Brain microvascular endothelial cell (primary cell): ENCODE data around the gene FLAD1.
A peak's percentile ranks its signal among the peaks of the same experiment; 100 is the strongest.
"Not testable (repeated sequence)": the region's sequence is repeated elsewhere in the genome, so short reads cannot be mapped to it uniquely, and the experiment has no call there.

ENCODE experiments used
- DNase-seq: peaks from one replicate; pipeline ENCODE4 v3.0.0-alpha.2; 2020
- H3K27ac ChIP-seq: fragments of 250-450 bp; sonication (Bioruptor Pico); 2 replicates; pipeline ENCODE4 v1.5.1; 2020; ENCODE audit warnings: mild to moderate bottlenecking, moderate library complexity
- H3K27me3 ChIP-seq: fragments of 250-450 bp; sonication (Bioruptor Pico); replicated peaks from 2 replicates; pipeline ENCODE4 v1.5.1; 2020; ENCODE audit warnings: mild to moderate bottlenecking
- H3K36me3 ChIP-seq: fragments of 250-450 bp; sonication (Bioruptor Pico); replicated peaks from 2 replicates; pipeline ENCODE4 v1.5.1; 2020; ENCODE audit warnings: mild to moderate bottlenecking
- H3K4me3 ChIP-seq: 2 replicates; pipeline ENCODE4 v1.5.1; 2011; ENCODE audit warnings: low read depth, mild to moderate bottlenecking, control low read depth, low read length, moderate library complexity
- CTCF ChIP-seq: IDR thresholded peaks from 2 replicates; pipeline ENCODE4 v1.5.1; 2011; ENCODE audit warnings: low read depth, mild to moderate bottlenecking, moderate library complexity, low read length, control low read depth, inconsistent platforms; ENCODE audit errors: missing control alignments
- in situ Hi-C: cut with HindIII; loops from 2 replicates; pipeline ENCODE4 v1.10.0; 2017; ENCODE audit warnings: low sequenced_read_pairs, low pct_ligation_motif_present

The FLAD1 gene

DNA sequence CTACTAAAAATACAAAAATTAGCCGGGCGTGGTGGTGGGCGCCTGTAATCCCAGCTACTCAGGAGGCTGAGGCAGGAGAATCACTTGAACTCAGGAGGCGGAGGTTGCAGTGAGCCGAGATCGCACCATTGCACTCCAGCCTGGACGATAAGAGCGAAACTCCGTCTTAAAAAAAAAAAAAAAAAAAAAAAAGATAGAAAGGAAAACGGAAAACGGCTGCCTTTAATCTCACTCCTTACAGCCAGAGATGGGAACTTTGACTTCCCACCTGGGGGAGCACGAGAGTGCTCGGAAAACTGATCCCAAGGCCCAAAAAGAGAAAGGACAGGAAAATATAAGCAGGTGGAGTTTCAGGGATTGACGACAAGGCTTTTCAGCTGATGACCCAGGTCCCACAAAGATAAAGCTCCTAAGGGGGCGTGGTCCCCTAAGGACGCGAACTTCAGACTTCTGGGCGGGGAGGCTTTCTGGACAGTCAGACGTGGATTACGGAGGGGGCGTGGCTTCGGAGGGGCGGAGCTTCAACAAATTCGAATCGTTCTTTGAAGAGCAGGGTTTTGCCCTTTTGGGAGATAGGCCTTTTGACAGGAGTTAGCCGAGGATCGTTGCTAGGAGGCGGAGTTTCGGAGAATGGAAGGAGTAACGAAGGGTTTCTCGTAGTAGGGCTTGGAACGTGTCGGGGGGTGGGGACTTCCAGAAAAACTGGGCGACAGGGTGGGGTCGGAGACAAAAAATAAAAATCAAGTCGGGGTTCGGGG is 9.6 kb upstream of the FLAD1 start:
- peak; percentile 98 for DNase-seq
- peak overlapping the region; percentile 78 for H3K4me3 ChIP-seq
- H3K27me3 ChIP-seq = no peaks in the 10 kb centered on the region
- H3K27ac ChIP-seq = peak overlapping the region; percentile 96
- no peaks in the 10 kb centered on the region for H3K36me3 ChIP-seq
- in situ Hi-C loops = no loop called here
- peak; percentile 37 for TF ChIP-seq CTCF

GRCh38 chr1:154974102-154974807 is 8.9 kb upstream of the FLAD1 start, which contains the start of gene CKS1B:
CKS1B (plus strand) TSS chr1:154974681; CDS start chr1:154974746, 65 bp downstream.
- in situ Hi-C loops = no loop called here
- peak within 1 kb of the TSS; percentile 78 for H3K4me3 ChIP-seq
- H3K36me3 ChIP-seq = no peaks in the 10 kb centered on the region
- DNase-seq = peak; percentile 100
- H3K27ac ChIP-seq = peak within 1 kb of the TSS; percentile 96
- H3K27me3 ChIP-seq = no peaks in the 10 kb centered on the region
- no peak for TF ChIP-seq CTCF

DNA sequence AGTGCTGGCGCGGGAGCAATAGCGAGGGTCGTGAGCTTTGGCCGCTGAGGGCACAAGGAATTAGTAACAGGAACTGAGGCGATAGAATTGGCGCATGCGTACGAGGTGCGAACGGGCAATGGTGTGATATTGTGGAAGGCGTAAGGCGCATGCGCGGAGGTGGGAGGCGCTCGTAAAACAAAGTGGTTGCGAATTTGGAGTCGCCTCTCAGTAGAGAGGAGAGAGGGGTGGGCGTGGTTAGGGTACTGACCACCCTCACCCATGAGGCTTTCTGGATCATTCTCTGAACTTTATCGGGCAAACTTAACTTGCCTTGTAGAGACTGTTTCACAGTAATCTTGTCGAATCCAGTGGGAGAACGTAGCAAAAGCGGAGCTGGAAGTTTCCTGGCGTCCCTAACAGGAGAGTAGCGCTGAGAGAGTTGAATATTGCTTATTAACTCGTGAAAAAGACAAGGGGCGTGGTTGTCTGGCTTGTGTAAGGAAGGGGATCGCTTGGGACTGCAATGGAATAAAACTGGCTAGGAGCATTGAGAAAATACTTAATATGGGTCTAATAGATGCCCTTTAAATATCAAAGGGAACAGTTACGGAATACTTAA is 8.2 kb upstream of the FLAD1 start:
- in situ Hi-C loops = no loop called here
- DNase-seq = peak; percentile 93
- Histone ChIP-seq H3K36me3 (no peaks in the 10 kb centered on the region), H3K27me3 (no peaks in the 10 kb centered on the region), H3K27ac (peak overlapping the region; percentile 75), H3K4me3 (peak overlapping the region; percentile 78)
- no peak for TF ChIP-seq CTCF

DNA sequence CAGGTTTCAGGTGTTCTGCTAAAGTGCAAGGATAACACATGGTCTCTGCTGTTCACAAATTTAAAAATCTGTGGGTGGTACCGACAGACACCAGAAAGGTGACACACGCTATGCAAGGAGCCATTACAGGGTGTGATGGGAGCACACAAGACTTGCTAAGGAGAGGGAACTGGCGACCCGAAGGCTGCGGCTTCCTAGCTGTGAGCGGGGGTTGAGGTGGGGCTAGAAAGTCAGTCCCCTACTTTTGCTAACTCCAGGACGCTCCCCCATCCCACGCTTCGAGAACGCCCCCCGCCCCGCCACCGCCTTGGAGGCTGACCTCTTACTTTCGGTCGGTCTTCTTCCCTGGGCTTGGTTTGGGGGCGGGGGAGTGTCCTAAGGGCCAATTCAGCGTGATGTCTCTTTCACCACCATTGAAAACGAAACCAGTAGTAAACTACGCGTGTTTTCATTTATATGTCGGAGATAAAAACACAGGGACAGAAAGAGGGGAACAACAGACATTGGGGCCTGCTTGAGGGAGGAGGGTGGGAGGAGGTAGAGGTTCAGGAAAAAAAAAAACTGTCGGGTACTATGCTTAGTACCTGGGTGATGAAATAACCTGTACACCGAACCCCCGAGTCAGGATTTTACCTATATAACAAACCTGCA is 7.6 kb upstream of the FLAD1 start:
- in situ Hi-C loops = no loop called here
- Histone ChIP-seq H3K27ac (peak overlapping the region; percentile 75), H3K36me3 (no peaks in the 10 kb centered on the region), H3K27me3 (no peaks in the 10 kb centered on the region), H3K4me3 (peak overlapping the region; percentile 78)
- no peak for TF ChIP-seq CTCF
- peak; percentile 61 for DNase-seq

DNA sequence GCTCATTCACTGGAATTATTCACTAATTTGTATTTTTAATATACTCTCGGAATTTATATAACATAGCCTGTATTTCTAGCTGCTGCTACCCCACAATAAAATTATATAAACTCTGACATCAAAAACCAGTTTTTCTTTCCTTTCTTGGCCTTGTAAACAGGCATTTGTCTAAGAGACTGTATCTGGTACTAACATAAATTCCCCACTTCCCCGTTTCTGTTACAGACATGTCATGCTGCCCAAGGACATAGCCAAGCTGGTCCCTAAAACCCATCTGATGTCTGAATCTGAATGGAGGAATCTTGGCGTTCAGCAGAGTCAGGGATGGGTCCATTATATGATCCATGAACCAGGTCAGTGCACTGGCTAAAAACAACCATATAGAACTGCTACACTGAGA is 5.4 kb upstream of the FLAD1 start:
- not testable (repeated sequence) for H3K36me3 ChIP-seq

DNA sequence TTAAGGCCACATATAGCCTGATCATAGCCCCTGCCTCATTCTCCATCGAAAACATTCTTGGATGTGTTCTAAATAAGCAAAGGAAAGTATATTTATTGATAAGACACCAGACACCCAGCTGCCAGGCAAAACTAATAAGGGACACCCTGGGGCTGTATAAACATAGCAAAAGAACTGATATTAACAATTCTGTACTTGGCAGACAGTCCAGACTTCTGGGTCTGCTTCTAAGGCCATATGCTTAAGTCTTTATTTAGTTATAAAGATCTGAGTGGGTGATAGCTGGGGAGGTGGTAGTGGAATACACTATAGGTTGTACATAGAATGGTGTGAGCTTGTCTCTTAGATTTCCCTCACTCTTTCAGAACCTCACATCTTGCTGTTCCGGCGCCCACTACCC is 4.8 kb upstream of the FLAD1 start:
- no peak for DNase-seq
- Histone ChIP-seq H3K27me3 (no peaks in the 10 kb centered on the region), H3K36me3 (no peaks in the 10 kb centered on the region), H3K27ac (no peak overlapping the region), H3K4me3 (no peak overlapping the region)
- TF ChIP-seq CTCF = no peak
- in situ Hi-C loops = no loop called here

More for the DNA sequence above, 5.4 kb upstream of the FLAD1 start:
- in situ Hi-C loops, DNase-seq, H3K27ac ChIP-seq, H3K27me3 ChIP-seq, H3K4me3 ChIP-seq: not testable (repeated sequence)
